Stimulated activated CD8-positive, alpha-beta memory T cell treated with anti-CD3 and anti-CD28 coated beads, Interleukin-12 subunit alpha, Interleukin-12 subunit beta, amount 100 ng/mL, for 24 hours (primary cell): Measurements from ENCODE around the gene RAD51D.
"Not testable (repeated sequence)": the region's sequence is repeated elsewhere in the genome, so short reads cannot be mapped to it uniquely, and the experiment has no call there.

Experiments used
- DNase-seq: peaks from one replicate; pipeline ENCODE4 v3.0.0-alpha.2; 2020; ENCODE audit errors: extremely low read depth

Gene RAD51D

GRCh38 chr17:35141681-35142466 is 22.2 kb upstream of the RAD51D start, which contains the start of gene NLE1:
Gene NLE1 (minus strand): TSS chr17:35142303. CDS start chr17:35142275, 28 bp downstream.
- peak; percentile 70 for DNase-seq

GRCh38 chr17:35138218-35138617 is 18.6 kb upstream of the RAD51D start:
- DNase-seq = no peak

- DNase-seq = no peak
Measured at GRCh38 chr17:35135322-35135721, 15.7 kb upstream of the RAD51D start.

GRCh38 chr17:35132816-35133550 is 13.3 kb upstream of the RAD51D start:
- DNase-seq = no peak

GRCh38 chr17:35132099-35132498 is 12.4 kb upstream of the RAD51D start:
- DNase-seq = no peak

GRCh38 chr17:35130392-35130791 is 10.7 kb upstream of the RAD51D start:
- DNase-seq = no peak

GRCh38 chr17:35129973-35130351 is 10.3 kb upstream of the RAD51D start:
- DNase-seq = no peak

- DNase-seq = no peak
Measured at GRCh38 chr17:35129154-35129972, 9.7 kb upstream of the RAD51D start.

GRCh38 chr17:35127751-35128514 is 8.3 kb upstream of the RAD51D start:
- DNase-seq = no peak

GRCh38 chr17:35121315-35121714 is 1.7 kb upstream of the RAD51D start, which contains the start of gene FNDC8:
Gene FNDC8 (plus strand): TSS chr17:35121615. CDS start chr17:35121694, 79 bp downstream.
- DNase-seq = no peak

GRCh38 chr17:35117984-35118383 is 1.7 kb downstream of the RAD51D start:
- DNase-seq = no peak

- no peak for DNase-seq
Measured at GRCh38 chr17:35116845-35117244, 2.8 kb downstream of the RAD51D start.

- DNase-seq = not testable (repeated sequence)
Measured at GRCh38 chr17:35110791-35111190, 8.9 kb downstream of the RAD51D start.

- DNase-seq = no peak
Measured at GRCh38 chr17:35104844-35105450, 14.7 kb downstream of the RAD51D start.

- DNase-seq = no peak
Measured at GRCh38 chr17:35103271-35103670, 16.4 kb downstream of the RAD51D start.

- DNase-seq = no peak
Measured at GRCh38 chr17:35101725-35102124, 17.9 kb downstream of the RAD51D start.

- DNase-seq = no peak
Measured at GRCh38 chr17:35101036-35101435, 18.6 kb downstream of the RAD51D start.

- no peak for DNase-seq
Measured at GRCh38 chr17:35099908-35100307, 19.8 kb downstream of the RAD51D start.

- no peak for DNase-seq
Measured at GRCh38 chr17:35097776-35098175, 21.9 kb downstream of the RAD51D start.

GRCh38 chr17:35095741-35096140 is 23.9 kb downstream of the RAD51D start:
- DNase-seq = no peak

- no peak for DNase-seq
Measured at GRCh38 chr17:35094902-35095301, 24.8 kb downstream of the RAD51D start.
